Esophagus muscularis mucosa (tissue), 3 donors: Measurements from ENCODE around the gene JADE2.

Experiments
- POLR2AphosphoS5 ChIP-seq, 2 donors: sonication (generic); formaldehyde crosslinking; IDR thresholded peaks; one replicate each; pipeline ENCODE4 v1.6.1; 2017; ENCODE audit warnings: antibody characterized with exemption in 2 of 2
- TF ChIP-seq, protein P1 (sequence below), 3 experiments: fragments of 200-600 bp in 2 of 3; fragments of 450-650 bp in 1 of 3; sonication (generic) in 2 of 3; IDR thresholded peaks; one replicate each; pipeline ENCODE4 v1.5.1; 2017 to 2019; ENCODE audit warnings: antibody characterized with exemption in 3 of 3, mild to moderate bottlenecking in 2 of 3, moderate library complexity in 1 of 3

DNA sequence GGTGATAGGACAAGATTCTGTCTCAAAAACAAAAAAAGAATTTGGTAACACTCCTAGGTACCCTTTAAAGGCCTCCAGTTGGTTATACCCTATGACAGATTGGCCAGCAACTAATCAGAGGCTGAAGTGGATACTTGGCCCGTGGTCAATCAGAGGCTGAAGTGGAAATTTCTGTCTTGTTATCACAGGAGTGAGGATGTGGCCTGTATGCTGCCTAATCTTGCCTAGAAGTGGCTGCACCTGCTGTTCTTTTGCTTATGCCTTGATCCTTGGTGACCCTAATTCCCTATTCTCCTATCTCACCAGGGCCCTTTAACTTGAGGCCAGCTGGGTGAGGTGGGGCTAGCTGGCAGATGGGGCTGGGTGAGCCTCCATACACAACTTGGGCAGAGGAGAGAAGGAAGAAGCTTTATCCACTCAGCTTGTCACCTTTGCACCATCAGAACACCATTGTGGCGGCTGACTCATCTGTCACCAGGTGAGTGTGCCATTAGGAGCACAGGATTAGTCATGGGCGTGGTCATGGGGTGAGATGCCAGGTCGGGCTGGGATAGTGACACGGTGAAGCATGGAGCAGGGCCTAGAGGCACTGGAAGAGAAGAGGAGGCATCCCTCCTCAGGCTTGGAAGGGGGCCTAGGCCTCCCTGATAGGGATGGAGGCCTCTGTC, 65.7 kb downstream of the JADE2 start:
- no peak for TF ChIP-seq POLR2AphosphoS5 (IDR thresholded peaks at IDR 0.05)
- TF ChIP-seq, protein P1, sequence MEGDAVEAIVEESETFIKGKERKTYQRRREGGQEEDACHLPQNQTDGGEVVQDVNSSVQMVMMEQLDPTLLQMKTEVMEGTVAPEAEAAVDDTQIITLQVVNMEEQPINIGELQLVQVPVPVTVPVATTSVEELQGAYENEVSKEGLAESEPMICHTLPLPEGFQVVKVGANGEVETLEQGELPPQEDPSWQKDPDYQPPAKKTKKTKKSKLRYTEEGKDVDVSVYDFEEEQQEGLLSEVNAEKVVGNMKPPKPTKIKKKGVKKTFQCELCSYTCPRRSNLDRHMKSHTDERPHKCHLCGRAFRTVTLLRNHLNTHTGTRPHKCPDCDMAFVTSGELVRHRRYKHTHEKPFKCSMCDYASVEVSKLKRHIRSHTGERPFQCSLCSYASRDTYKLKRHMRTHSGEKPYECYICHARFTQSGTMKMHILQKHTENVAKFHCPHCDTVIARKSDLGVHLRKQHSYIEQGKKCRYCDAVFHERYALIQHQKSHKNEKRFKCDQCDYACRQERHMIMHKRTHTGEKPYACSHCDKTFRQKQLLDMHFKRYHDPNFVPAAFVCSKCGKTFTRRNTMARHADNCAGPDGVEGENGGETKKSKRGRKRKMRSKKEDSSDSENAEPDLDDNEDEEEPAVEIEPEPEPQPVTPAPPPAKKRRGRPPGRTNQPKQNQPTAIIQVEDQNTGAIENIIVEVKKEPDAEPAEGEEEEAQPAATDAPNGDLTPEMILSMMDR (IDR thresholded peaks at IDR 0.05), result no peak
